ENCODE measurements around the gene GAD2.

The GAD2 gene

DNA sequence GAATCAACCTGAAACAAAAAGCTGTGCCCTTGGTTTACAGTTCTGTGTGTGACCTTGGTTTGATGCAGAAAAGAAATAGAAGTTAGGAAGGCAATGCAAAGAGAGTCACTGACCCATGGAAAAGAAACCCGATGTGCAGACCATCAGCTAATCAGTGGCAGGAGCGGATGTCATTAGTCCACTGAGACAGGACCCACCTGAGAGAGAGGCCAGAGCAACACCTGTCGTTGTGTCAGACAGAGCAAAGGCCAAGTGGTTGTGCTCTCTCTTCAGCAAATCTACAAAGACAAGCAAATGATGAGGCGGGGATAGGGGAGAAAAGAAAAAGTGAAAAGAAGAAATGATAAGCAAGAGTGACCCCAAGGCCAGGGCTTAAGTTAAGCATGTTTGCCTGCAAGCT, 8.7 kb downstream of the GAD2 start:
- DNase-seq, result no peak

DNA sequence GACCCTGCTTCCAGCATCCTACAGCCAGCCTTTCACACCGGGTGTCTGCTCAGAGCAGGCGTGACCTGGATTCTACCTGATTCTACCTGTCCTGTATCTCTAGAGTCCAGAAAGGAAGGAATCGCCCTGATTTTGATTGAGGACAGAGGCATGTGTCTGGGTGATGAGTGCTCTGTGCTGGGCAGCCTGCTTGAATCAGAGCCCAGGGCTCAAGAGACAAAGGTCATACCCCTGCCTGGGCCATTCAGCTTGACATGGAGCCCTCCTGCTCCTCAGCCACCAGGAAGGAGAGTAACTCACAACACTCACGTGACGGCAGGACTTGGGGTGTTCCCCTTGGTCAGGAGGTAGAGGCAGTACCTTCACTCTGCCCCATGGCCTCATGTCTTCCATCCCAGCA, 11.2 kb downstream of the GAD2 start:
- no peak for DNase-seq

DNA sequence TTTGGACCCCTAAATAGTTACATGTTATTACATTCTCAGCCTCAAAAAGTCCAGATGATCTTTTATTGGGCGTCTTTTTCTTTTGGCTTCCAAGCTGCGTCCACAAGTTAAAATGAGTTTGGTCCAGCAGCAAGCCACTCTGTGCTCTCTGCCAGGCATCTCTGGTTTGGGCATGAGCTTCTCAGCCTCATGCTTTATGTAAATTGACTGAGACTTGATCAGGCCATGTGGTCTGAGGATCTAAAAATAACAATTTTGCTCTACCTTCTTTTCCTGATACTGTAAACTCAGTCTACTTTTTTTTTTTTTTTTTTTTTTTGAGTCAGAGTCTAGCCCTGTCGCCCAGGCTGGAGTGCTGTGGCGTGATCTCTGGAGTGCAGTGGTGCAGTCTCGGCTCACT, 15.6 kb downstream of the GAD2 start:
- DNase-seq, result no peak

DNA sequence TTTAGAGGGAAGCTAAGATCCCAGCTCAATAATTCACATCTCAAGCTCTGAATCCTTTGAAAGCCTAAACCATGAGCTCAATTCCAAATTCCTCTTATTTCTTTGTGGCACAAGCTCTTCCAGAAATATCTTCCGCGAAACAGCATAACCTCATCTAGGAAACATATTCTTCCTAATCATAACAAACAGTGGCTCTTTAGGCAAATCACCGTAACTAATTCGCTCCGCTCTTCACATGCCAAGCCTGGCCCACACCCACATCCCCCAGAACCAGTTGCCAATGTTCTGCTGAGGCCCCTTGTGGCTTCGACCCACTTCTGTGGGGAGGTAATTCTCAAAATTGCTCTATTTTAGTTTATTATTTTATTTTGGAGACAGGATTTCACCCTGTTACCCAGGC, 19.2 kb downstream of the GAD2 start:
- no peak for DNase-seq

DNA sequence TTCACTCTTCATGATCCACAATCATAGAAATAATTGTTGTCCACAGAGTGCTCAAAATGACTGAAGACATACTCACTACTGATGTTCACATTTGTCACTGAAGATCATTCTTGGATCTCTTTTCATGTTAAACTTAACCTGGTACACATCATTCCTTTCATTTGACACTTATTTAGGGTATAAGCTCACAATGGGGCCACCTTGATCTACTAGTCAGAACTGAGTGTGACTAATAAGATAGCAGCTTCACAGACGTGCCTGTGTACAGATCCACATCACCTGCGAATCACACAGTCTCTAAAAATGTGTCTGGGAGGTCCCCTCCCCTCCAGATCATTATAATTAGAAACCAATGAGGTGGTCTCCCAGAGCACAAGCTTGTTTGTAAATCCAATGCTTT, 21.8 kb downstream of the GAD2 start:
- no peak for DNase-seq

DNA sequence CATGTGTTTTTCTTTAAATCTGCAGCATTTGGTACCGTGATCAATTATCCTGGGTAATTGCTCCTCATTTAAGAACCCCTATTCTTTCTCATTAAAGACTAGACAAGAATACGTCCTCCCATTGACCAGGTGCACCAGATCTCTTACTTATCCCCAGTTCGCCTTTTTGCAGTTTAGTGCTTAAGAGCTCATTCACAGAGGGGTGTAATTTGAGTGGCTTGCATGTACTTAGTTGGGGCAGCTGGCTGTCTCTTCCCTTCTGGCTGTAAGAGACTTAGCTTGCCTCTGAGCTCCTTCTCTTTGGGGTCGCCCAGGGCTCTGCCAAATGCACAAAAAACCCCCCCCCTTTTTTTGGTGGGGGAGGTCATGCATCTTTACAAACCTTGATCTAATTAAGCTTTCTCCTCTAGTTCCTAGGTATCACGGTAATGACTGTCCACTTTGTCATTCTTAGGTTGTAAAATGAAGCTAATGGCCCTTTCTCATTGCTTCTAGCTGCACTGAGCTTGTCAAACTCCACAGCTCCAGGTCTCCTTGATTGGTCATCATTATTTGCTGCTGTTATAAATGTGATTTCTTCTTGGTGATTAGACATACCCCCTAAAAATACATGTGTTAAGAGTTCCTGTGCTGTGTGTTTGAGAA, 26.3 kb downstream of the GAD2 start:
- peak; percentile 24 to 47 for DNase-seq

DNA sequence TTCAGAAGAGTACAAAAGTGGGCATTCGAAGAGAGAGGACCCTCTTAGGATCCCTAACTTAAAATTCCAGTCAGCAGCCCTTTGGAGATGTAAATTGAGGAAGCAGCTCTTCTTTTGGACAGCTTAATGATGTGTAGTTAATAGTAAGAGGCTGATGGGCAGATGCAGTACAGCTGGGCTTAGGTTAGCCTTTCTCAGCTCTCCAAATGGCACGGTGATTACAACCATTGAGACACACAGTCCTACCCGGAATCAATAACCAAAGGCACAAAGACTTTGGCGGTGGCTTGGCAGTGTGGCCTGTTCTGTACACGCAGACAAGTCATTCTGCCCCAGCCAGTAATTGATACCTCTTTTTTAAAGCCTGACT, 26.8 kb downstream of the GAD2 start:
- DNase-seq, result no peak

DNA sequence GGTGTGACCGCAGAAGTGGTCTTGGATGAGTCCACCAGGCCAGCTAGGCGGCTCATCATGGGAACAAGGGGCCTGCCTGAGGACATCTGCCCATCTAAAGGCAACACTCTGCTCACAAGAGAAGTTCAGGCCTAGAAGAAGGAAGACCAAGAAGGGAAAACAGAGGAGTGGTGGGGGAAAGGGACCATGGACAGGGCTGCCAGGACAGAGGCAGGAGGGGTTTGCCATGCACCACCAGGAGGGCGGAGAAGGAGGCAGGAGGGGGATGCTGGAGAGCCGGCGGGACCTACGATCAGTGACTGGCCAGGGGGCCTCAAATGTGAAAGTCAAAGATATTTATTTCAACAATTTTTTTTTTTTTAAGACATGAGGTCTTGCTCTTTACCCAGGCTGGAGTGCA, 33.1 kb downstream of the GAD2 start:
- no peak for DNase-seq

DNA sequence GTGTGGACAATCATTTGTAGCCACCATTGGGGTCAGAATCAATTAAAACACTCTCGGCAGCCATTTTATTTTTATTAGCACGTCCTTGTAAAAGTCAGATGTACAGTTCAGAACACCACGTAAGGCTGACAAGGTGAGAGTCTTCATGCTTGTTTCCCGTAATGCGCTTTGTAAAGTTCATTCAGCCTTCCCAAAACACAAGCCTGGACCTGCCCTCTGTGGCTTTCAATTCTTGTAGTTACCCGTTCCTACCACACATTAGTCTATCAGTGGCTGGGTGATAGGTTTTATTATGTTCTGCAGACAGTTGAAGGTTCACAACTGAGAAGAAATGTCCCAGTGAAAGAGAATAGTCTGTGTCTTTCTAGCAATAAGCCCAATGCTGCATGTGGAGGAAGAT, 35.4 kb downstream of the GAD2 start:
- no peak for DNase-seq

DNA sequence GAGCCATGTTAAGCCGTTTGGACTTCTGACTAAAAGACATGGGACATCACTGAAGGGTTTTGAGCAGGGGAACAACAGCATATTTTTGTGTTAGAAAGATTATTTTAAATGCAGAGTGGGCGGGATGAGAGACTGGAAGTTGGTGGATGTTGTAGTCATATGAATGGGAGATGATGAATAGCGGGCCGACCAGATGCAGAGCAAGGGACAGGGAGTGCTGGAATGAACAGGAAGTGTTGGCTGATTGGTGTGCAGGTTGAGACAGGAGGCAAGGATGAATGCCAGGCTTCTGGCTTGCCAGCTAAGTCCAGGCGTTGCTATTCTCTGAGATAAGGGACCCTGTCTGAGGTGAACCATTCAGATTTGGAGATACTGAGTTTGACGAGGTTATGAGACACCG, 38.0 kb downstream of the GAD2 start:
- no peak for DNase-seq

DNA sequence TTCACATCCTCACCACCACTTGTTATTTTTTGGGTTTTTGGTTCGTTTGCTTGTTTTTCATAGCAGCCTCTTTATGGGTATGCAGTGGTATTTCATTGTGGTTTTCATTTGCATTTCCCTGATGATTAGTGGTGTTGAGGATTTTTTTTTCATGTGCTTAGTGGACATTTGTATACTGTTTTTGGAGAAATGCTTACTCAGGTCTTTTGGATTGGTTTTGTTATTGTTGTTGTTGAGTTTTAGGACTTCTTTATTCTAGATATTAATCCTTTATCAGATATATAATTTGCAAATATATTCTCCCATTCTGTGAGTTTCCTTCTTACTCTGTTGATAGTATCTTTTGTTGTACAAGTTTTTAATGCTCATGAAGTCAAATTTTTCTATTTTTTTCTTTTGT, 42.8 kb downstream of the GAD2 start:
- DNase-seq, result no peak

DNA sequence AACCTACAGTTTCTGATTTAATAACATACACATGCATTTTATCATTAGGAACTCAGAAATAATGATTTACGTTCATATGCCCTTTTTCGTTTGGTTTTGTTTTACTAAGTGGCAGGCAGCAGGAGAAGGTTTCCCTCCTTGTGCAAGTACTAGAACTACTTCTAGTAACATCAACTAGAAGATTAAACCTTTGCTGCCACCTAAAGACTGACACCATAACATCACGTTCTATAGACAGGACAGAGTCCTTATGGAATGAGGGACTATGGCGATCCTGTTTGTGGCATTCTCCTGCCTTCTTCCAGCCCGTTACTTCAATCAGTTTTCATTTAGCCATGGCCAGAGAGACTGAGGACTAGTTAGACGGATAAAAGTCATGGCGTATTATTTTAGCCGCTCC, 53.2 kb downstream of the GAD2 start:
- DNase-seq, result peak in 1 of 2 experiments; percentile 4

DNA sequence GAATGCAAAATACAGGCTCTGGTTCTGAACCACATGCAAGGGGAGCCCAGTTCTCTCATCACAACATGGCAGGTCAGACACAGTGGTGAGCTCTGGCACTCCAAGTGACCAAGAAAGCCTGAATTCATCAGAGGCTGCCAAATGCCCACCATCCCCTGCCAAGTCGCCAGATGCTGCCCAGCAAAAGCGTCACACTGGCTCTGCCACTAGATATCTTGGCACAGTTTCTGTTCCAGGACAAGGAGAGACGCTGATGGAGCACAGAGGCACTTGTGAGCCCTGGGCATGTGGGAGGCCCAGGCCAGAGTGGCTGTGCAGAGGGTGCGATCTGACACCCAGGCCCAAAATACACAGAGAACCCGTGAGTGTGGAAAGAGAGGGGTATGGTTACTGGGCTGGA, 57.8 kb downstream of the GAD2 start:
- DNase-seq, result no peak

DNA sequence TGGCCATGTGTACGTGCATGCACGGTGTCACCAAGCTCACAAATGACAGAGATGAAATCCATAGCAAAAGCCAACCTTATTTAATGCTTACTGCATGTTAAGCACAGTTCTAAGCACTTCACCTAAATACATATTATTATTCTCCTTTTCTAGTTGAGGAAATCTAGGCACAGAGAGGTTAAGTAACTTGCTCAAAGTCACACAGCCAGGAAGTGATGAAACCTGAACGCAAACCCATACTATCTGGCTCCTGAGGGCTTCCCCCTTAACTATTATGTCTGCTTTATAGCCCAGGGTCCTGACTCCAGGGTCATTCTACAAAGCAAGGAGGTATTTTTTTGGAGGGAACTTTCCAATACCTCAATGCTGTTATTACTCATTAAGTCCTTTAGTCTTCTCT, 61.7 kb downstream of the GAD2 start:
- no peak for DNase-seq

DNA sequence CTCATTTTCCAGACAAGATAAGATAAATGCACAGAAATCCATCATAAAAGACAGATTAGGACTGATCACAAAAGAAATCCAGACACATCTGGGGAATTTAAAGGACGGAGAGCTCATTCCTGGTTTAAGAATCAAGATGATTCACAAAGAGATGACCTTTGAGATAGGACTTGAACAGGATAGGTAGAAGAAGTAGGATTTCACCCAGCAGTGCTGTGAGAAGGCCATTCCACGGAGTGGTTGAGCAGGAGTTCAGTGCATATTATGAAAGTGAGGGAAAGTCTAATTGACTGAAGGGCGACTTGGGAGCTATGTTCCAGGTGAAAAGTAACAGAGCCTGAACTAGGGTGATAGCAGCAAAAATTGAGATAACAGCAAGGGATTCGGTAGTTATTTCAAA, 73.7 kb downstream of the GAD2 start:
- DNase-seq, result no peak

DNA sequence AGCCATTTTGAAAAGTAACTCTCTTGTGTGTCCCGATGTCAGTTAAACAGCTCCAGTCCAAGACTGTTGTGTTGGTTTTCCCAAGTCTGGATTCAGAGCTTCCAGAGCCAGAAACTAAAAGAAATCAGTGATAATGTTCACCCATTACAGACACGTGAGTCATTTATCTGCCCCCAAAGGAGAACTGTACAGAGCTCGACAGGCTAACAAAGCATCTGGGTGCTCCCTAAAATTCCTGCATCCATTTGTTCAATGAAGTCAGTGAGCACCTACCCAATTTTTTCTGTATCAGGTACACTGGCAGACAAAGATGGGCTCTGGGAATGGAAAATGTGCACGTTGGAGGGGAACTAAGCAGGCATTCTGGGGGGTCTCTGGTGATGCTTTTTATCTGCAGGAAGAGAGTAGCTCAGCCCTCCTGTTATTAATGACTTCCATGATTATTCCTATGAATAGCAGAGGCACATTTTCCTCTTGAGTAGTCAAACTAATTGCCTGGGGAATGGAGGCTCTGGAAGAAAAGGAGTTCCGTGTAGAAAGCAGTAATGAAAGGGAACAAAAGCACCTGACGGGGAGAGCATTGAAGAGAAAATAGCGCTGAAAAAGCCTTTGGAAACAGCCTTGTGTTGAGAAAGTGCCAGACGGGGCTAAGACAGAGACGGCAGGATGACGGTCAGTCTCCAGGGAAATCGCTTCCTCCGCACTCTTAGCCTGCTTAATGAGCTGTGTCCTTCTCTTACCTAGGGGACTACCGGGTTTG, 75.3 kb downstream of the GAD2 start:
- peak in 1 of 2 experiments; percentile 8 for DNase-seq

DNA sequence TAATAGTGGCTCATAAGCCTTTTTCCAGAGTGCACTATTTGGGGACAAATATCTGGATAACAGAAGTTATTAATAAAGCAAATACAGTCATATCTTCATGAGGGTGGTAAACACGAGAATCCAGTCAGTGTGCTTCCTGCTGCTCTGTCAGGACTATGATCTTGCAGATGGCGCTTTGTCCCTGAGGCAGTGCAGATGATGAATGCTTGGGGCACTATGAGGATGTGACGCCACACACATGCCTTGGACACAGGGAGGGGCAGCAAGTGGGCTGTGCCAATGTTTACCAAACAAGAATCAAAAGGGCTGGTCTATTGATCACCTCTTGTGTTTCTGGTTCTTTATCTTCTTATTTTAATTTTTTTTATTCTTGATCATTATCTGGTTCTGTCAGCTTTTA, 79.8 kb downstream of the GAD2 start:
- no peak for DNase-seq

DNA sequence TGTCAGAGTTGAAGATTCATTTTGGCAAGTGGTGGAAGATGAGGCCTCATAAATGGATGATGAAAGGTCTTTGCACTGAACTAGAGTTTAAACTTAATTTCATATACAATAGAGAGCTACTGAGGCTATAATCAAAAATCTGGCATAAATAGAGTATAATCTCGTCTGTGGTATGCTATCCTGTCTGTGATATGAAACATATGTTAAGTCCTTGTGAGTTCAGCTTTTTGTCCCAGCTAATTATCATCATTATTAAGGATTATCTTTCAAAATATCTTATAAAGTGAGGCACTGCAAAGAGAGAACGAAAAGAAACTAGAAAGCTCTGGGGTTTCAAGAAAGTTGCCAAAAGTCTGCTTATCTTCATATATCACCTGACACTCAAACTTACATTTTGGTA, 83.4 kb downstream of the GAD2 start:
- no peak for DNase-seq

DNA sequence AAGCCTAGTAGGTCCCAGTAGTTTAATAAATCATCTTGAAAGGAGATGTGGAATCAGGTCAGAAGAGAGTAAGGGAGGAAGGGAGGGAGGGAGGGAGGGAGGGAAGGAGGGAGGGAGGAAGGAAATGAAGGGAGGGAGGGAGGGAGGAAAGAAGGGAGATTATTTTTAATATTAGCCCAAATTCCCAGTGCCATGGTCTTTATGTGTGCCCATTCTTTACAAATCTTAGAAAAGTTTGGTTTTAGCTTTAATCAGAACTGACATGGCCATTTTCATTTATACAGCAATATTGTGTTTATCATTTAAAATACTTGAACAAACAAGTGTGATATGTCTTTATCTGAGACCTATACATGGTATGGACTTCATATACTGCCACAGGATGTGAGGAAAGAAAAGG, 86.8 kb downstream of the GAD2 start:
- no peak for DNase-seq

DNA sequence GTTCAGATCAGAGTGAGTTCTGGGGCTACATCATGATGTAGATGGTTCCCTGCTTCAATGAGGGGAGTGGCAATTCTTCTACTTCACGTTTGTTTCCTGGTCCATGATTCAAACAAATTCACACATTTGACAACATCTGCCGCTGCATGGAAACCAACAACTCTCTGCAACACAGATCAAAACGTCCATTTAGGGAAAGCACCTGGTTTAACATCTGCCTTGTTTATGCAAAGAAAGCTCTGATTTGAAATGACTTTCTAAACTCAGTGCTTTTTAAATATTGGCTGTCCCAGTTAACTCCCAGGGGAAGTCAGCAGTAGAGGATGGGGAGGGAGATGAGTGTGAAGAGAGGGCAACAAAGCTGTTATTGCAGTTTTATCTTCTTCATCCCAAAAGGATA, 93.8 kb downstream of the GAD2 start:
- no peak for DNase-seq

DNA sequence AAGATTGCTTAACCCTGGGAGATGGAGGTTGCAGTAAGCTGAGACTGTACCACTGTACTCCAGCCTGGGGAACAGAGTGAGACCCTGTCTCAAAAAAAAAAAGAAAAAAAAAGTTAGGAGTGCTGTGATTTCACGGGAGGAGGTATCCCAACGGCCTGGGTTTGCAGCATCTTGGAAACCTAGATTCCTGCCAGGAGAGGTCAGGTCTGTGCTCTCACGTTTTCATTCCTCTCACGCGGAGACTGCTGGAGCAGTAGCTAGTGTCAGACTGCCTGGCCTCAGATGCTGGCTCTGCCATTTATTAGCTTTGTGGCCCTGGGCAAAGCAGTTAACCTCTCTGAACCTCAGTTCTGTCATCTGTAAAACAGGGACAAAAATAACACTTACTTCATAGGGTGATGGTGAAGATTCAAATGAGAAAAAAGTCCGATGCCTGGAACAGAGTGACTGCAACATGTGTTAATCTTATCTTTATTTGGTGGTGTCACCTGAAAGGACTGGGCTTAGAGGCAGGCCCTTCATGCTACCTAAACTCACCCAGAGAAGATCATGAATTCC, 94.9 kb downstream of the GAD2 start:
- DNase-seq, result no peak

DNA sequence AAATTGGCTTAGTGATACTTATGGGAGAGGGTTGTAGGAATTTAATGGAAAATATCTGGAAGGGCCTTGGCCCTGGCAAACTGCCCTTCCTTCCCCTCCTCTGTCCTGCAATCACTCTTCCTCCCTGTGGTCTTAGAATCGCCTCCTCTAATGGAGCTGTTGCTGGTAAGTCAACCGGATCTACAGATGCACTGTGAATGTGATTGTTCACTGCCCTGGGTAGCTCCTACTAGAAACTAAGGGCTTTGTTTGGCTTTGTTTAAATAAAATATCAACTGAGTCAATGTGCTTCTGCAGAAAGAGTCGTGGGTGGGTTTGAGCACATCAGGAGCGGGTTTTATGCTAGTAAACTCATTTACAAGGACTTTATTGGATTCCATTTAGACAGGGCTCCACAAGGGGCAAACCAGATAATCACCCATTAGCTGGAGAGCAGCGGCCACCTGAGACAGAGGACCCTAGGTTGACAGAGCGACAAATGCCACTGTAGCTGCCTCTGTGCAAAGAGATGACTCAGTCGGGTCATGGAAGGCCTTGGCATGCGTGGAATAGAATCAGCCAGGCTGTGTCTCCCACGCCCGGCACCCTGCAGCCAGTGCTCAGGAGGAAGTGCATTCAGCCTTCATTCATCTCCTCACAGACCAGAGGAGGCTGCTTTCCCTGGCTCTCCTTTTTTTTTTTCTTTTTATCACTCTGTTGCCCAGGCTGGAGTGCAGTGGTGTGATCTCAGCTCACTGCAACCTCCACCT, 97.9 kb downstream of the GAD2 start:
- no peak for DNase-seq

DNA sequence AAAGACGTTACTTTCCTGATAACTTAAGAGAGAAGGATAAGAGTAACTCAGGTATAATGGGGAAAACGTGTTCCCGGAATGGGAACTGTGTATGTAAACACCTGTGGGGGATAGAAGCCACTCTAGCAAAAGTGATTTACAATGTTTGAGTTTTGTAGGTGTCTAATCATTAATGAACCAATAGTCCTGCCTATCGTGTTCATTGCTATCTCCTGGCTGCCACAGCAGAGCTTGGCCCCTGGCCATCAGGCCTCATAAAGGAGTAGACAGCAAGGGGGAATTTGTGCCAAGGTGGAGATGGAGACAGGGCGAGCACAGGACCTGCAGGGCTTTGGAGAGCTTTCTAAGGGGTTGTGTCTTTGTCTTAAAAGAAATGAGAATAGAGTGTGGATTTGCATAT, 102.1 kb downstream of the GAD2 start:
- no peak for DNase-seq

DNA sequence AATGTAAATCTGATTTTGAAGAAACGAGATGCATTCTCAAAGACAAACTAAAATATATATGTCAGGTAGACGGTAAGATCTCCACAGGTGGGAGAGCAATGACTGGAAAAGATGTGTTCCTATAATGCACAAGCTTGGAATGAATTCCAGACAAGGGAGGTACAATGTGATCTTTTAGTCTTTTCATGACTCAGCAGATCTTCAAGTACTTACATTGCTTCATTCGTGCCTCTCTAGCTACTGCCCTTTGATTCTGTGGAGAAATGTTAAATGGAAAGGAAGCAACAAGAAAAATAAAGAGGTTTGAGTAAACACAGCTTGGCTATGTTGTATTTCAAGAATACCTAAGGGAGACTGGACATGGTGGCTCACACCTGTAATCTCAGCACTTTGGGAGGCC, 106.6 kb downstream of the GAD2 start:
- no peak for DNase-seq

All from NCI-H187 (cell line).